Endothelial cell of umbilical vein (primary cell): ENCODE results near the gene SBF1. TPM values are rescaled to one million over a fixed set of nuclear protein-coding genes. Genes with fewer than 3 reads are reported as not detected.

Experiments used
- BruUV-seq: library from RNA; stranded (reverse); fragments of 400-500 nt; replicated peaks from 2 replicates; lab custom pipeline; 2021; lab: Mats Ljungman, UMichigan
- CTCF ChIA-PET: fragments of 300-600, 350-600 bp; sonication (Branson Sonifier 250); formaldehyde crosslinking; loops from one replicate; lab custom pipeline; 2021; ENCODE audit warnings: antibody characterized with exemption, inconsistent platforms; lab: Charles Lee
- POLR2A ChIA-PET: fragments of 300-600, 350-600 bp; sonication (Branson Sonifier 250); formaldehyde crosslinking; loops from one replicate; lab custom pipeline; 2021; ENCODE audit warnings: antibody characterized with exemption, inconsistent platforms; lab: Charles Lee
- DNase-seq: peaks from one replicate; pipeline ENCODE4 v3.0.0-alpha.2; 2011; ENCODE audit warnings: low read depth, low spot score
- FAIRE-seq: peaks from 2 replicates; lab custom pipeline; 2011; peaks lifted over from hg19 to GRCh38; lab: Jason Lieb, UNC
- H2AFZ ChIP-seq: 2 replicates; pipeline ENCODE4 v1.6.0; 2012; ENCODE audit warnings: low read depth, low read length, control low read depth, inconsistent platforms
- H3K27ac ChIP-seq: 2 replicates; pipeline ENCODE4 v1.5.1; 2011; ENCODE audit warnings: low read depth, mild to moderate bottlenecking, control low read depth, low read length, moderate library complexity; ENCODE audit not compliant: insufficient read depth
- H3K27me3 ChIP-seq, 2 experiments: 2 replicates each; pipeline versions ENCODE4 v1.6.0 to v1.6.1; 2011; ENCODE audit warnings: low read length in 2 of 2, mixed read lengths in 1 of 2; ENCODE audit not compliant: control insufficient read depth in 2 of 2, insufficient read depth in 2 of 2
- H3K36me3 ChIP-seq, 2 experiments: 2 replicates in 1 of 2; 3 replicates in 1 of 2; pipeline ENCODE4 v1.5.1; 2011; ENCODE audit warnings: low read length in 2 of 2, mild to moderate bottlenecking in 1 of 2, moderate library complexity in 1 of 2; ENCODE audit not compliant: control insufficient read depth in 2 of 2, insufficient read depth in 2 of 2; ENCODE audit errors: extremely low read depth in 1 of 2
- H3K4me1 ChIP-seq: 3 replicates; pipeline ENCODE4 v1.5.1; 2011; ENCODE audit warnings: mild to moderate bottlenecking, low read length; ENCODE audit not compliant: control insufficient read depth, insufficient read depth; ENCODE audit errors: extremely low read depth
- H3K4me2 ChIP-seq: 2 replicates; pipeline ENCODE4 v1.6.1; 2011; ENCODE audit warnings: low read length, control low read depth, mixed read lengths; ENCODE audit not compliant: insufficient read depth
- H3K4me3 ChIP-seq, 3 experiments: fragments of 200-600 bp in 1 of 3; sonication (generic), shearing (Covaris generic) in 1 of 3; replicated peaks in 1 of 3; 2 replicates each; pipeline ENCODE4 v1.5.1; 2011 to 2016; ENCODE audit warnings: control low read depth in 3 of 3, low read length in 3 of 3, mild to moderate bottlenecking in 2 of 3, inconsistent platforms in 1 of 3, low read depth in 1 of 3, moderate library complexity in 1 of 3; ENCODE audit not compliant: insufficient read depth in 1 of 3
- H3K79me2 ChIP-seq: 2 replicates; pipeline ENCODE4 v1.6.0; 2012; ENCODE audit warnings: low read length, inconsistent platforms; ENCODE audit not compliant: control insufficient read depth, insufficient read depth
- H3K9ac ChIP-seq: replicated peaks from 2 replicates; pipeline ENCODE3; 2011; ENCODE audit warnings: low read length, control low read depth; ENCODE audit not compliant: insufficient read depth; ENCODE audit errors: extremely low read depth
- H3K9me1 ChIP-seq: replicated peaks from 3 replicates; pipeline ENCODE4 v1.6.0; 2011; ENCODE audit warnings: mild to moderate bottlenecking, low read length; ENCODE audit not compliant: control insufficient read depth, insufficient read depth; ENCODE audit errors: extremely low read depth
- H3K9me3 ChIP-seq: replicated peaks from 2 replicates; pipeline ENCODE4 v1.5.1; 2012; ENCODE audit warnings: low read length, inconsistent platforms; ENCODE audit not compliant: control insufficient read depth, insufficient read depth
- H4K20me1 ChIP-seq: replicated peaks from 2 replicates; pipeline ENCODE3; 2011; ENCODE audit warnings: mild to moderate bottlenecking, low read length; ENCODE audit not compliant: control insufficient read depth, insufficient read depth; ENCODE audit errors: extremely low read depth
- EZH2 ChIP-seq: IDR thresholded peaks from 2 replicates; pipeline ENCODE4 v1.6.1; 2012; ENCODE audit warnings: borderline replicate concordance, low read depth, mild to moderate bottlenecking, moderate library complexity, low read length, inconsistent platforms; ENCODE audit not compliant: severe bottlenecking
- FOS ChIP-seq: IDR thresholded peaks from 2 replicates; pipeline ENCODE4 v1.6.1; 2011; ENCODE audit warnings: mild to moderate bottlenecking, low read length, moderate library complexity, borderline replicate concordance; ENCODE audit not compliant: insufficient read depth
- GATA2 ChIP-seq: IDR thresholded peaks from 2 replicates; pipeline ENCODE4 v1.7.0; 2011; ENCODE audit warnings: low read depth, mild to moderate bottlenecking, moderate library complexity, mixed read lengths, low read length; ENCODE audit not compliant: insufficient read length, insufficient read depth
- MYC ChIP-seq: IDR thresholded peaks from one replicate; pipeline ENCODE4 v1.6.1; 2011; ENCODE audit warnings: mild to moderate bottlenecking, low read depth, low read length
- POLR2A ChIP-seq: IDR thresholded peaks from 2 replicates; pipeline ENCODE4 v1.6.1; 2012; ENCODE audit warnings: low read depth, mild to moderate bottlenecking, control low read depth, low read length
- POLR2AphosphoS5 ChIP-seq: IDR thresholded peaks from 2 replicates; pipeline ENCODE4 v1.6.1; 2012; ENCODE audit warnings: low read depth, mild to moderate bottlenecking, control low read depth, low read length, moderate library complexity; ENCODE audit not compliant: insufficient read depth
- dilution Hi-C: fragments of 300-500 bp; cut with MboI; formaldehyde crosslinking; loops from one replicate; pipeline ENCODE4 v1.15.0; 2019; ENCODE audit warnings: low sequenced_read_pairs; ENCODE audit not compliant: extremely low pct_ligation_motif_present
- intact Hi-C: fragments of 100-400 bp; cut with micrococcal nuclease; formaldehyde crosslinking; loops from one replicate; pipeline ENCODE4 v1.10.0; 2022
- polyA plus RNA-seq, 4 experiments: library from polyadenylated mRNA; depleted of rRNA in 3 of 4; stranded (reverse) in 3 of 4; unstranded in 1 of 4; fragments of >200 nt; gene quantifications; 2 replicates each; pipeline versions ENCODE4 v1.2.1 to v1.2.3, GENCODE V29; 2011 to 2012; ENCODE audit warnings: missing spikeins in 1 of 4
- total RNA-seq: library from RNA; stranded (reverse); gene quantifications from 2 replicates; pipeline ENCODE4 v1.2.3, GENCODE V29; 2021
- TF ChIP-seq, protein P1 (sequence below), 2 donors: IDR thresholded peaks; 1 replicate in 1 of 2; 2 replicates in 1 of 2; pipeline ENCODE4 v1.5.1; 2011; ENCODE audit warnings: low read length in 2 of 2, mild to moderate bottlenecking in 2 of 2, moderate library complexity in 2 of 2, control low read depth in 1 of 2, inconsistent platforms in 1 of 2, low read depth in 1 of 2; ENCODE audit not compliant: insufficient read depth in 1 of 2; ENCODE audit errors: extremely low read depth in 1 of 2

The SBF1 gene
- total and polyA plus RNA-seq, 2 donors (not counting 3 experiments of a cell fraction or from before 2014, with no cell fraction given), result 36.3 to 68.6 TPM

DNA sequence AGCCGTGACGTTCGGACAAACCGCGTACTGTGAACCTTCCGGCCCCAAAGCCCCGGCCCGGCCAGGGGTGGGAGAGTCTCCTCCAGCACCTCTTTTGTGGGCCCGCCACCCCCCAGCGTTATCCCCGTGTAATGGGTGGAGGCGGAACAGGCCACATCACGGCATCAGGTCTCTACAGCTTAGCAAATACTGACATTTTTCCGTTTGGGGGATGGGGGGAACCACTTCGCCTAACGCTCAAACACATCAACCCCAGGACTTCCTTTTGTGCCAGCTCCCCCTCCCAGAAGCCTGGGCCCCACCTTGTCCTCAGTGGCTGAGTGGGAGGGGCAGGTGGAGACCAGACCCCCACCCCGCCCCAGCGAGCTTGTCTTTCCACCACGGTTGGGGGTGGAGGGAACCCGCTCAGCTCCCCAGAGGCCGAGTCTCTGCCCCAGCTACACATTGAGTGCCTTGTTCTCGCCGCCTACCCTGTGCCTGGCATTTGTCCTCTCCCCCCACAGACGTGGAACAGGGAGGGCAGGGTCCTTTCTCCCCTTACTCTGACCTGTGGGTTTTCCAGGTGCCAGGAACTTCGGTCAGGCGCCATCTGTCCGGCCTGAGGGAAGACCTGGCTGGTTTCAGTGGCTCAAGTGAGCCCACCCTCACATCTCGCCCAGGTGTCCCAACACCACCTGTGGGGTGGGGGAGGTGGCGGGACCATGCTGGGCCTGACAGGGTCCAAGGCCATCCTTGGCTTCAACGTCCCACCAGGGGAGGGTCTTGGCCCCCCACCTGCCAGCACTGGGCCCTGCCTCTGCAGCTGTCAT is 29.6 kb downstream of the SBF1 start:
- ChIA-PET CTCF (interaction anchor here (0.8 to 1.6 kb wide), 2 partner anchors 53 to 80 kb away, joined by 3 to 9 read pairs; partner anchors contain the start of gene SCO2), POLR2A (no interaction called here)
- DNase-seq, result no peak
- Histone ChIP-seq H3K36me3 (peaks cover 6 to 40% of the 10 kb centered on the region in 2 experiments), H4K20me1 (no peaks in the 10 kb centered on the region), H3K79me2 (no peaks in the 10 kb centered on the region), H3K9me3 (no peaks in the 10 kb centered on the region), H3K4me3 (no peak overlapping the region), H3K9me1 (no peaks in the 10 kb centered on the region), H2AFZ (no peak overlapping the region), H3K9ac (no peak overlapping the region), H3K27ac (no peak overlapping the region), H3K4me2 (no peak overlapping the region), H3K4me1 (peaks cover 6% of the 10 kb centered on the region), H3K27me3 (no peaks in the 10 kb centered on the region)
- no TSS peak for BruUV-seq
- FAIRE-seq, result no peak
- TF ChIP-seq, protein P1, sequence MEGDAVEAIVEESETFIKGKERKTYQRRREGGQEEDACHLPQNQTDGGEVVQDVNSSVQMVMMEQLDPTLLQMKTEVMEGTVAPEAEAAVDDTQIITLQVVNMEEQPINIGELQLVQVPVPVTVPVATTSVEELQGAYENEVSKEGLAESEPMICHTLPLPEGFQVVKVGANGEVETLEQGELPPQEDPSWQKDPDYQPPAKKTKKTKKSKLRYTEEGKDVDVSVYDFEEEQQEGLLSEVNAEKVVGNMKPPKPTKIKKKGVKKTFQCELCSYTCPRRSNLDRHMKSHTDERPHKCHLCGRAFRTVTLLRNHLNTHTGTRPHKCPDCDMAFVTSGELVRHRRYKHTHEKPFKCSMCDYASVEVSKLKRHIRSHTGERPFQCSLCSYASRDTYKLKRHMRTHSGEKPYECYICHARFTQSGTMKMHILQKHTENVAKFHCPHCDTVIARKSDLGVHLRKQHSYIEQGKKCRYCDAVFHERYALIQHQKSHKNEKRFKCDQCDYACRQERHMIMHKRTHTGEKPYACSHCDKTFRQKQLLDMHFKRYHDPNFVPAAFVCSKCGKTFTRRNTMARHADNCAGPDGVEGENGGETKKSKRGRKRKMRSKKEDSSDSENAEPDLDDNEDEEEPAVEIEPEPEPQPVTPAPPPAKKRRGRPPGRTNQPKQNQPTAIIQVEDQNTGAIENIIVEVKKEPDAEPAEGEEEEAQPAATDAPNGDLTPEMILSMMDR (IDR thresholded peaks at IDR 0.05; ENCODE audit: extremely low read depth in 1 of 2, insufficient read depth in 1 of 2, low read depth in 1 of 2, low read length in 2 of 2), result no peak
- TF ChIP-seq GATA2, result no peak
- no peak for TF ChIP-seq MYC
- no peak for TF ChIP-seq EZH2
- TF ChIP-seq FOS, result no peak
- no peak for TF ChIP-seq POLR2A
- no peak for TF ChIP-seq POLR2AphosphoS5
- intact Hi-C loops (no loop called here), dilution Hi-C loops (no loop called here)
